HepG2 (cell line): ENCODE data around the gene RAMP1. TPM values are rescaled to one million over a fixed set of nuclear protein-coding genes. Genes with fewer than 3 reads are reported as not detected.

ENCODE experiments used
- DBP ChIP-seq: sonication (generic); formaldehyde crosslinking; IDR thresholded peaks from 2 replicates; pipeline ENCODE4 v1.4.0; 2020; ENCODE audit warnings: missing genetic modification reagents; ENCODE audit errors: not compliant biosample characterization
- DNMT3B ChIP-seq: conservative IDR thresholded peaks from 2 replicates; pipeline ENCODE4 v1.6.1; 2016; ENCODE audit warnings: missing biosample characterization, control low read depth
- MAZ ChIP-seq, 2 experiments: sonication (generic) in 1 of 2; formaldehyde crosslinking in 1 of 2; IDR thresholded peaks; 2 replicates each; pipeline versions ENCODE4 v1.5.0 to v1.6.1; 2012 to 2020; ENCODE audit warnings: low read depth in 2 of 2, mild to moderate bottlenecking in 2 of 2, borderline replicate concordance in 1 of 2, improper control_type of control experiment in 1 of 2, low read length in 1 of 2, missing genetic modification reagents in 1 of 2, moderate library complexity in 1 of 2
- MEF2D ChIP-seq: sonication (generic); formaldehyde crosslinking; IDR thresholded peaks from 2 replicates; pipeline ENCODE4 v1.5.1; 2020; ENCODE audit warnings: mild to moderate bottlenecking, missing genetic modification reagents
- THRA ChIP-seq: sonication (generic); formaldehyde crosslinking; IDR thresholded peaks from 2 replicates; pipeline ENCODE4 v1.4.0; 2020; ENCODE audit warnings: missing genetic modification reagents, borderline replicate concordance
- polyA plus RNA-seq, 8 experiments: library from polyadenylated mRNA; depleted of rRNA in 3 of 8; stranded (reverse) in 7 of 8; unstranded in 1 of 8; fragments of >200 nt; fragmentation: Illumina TruSeq in 4 of 8; extraction: Trizol in 4 of 8; gene quantifications; 2 replicates each; pipeline versions ENCODE4 v1.2.1 to v1.2.3, GENCODE V29; 2011 to 2016; ENCODE audit warnings: low read depth in 4 of 8, missing spikeins in 1 of 8, mixed read lengths in 1 of 8; ENCODE audit not compliant: insufficient read depth in 1 of 8
- total RNA-seq, 5 experiments: library from RNA; depleted of rRNA; stranded (reverse); fragments of >200 nt; fragmentation: Illumina TruSeq; extraction: Trizol; gene quantifications; 2 replicates each; pipeline ENCODE4 v1.2.3, GENCODE V29; 2016; ENCODE audit warnings: low read depth in 1 of 5
- TF ChIP-seq, protein P1 (sequence below), 2 experiments: fragments of 450-650 bp in 1 of 2; sonication (generic) in 1 of 2; formaldehyde crosslinking in 1 of 2; IDR thresholded peaks; 2 replicates each; pipeline versions ENCODE4 v1.6.1 to v1.8.0; 2016 to 2022; ENCODE audit warnings: antibody characterized with exemption in 1 of 2, mild to moderate bottlenecking in 1 of 2, missing genetic modification reagents in 1 of 2
- TF ChIP-seq, protein P2 (sequence below): sonication (generic); formaldehyde crosslinking; IDR thresholded peaks from 2 replicates; pipeline ENCODE4 v1.4.0; 2020; ENCODE audit warnings: missing genetic modification reagents, mild to moderate bottlenecking, borderline replicate concordance
- TF ChIP-seq, protein P3 (sequence below): sonication (generic); formaldehyde crosslinking; IDR thresholded peaks from 2 replicates; pipeline ENCODE4 v1.8.1; 2023; ENCODE audit warnings: mild to moderate bottlenecking, missing genetic modification reagents

Gene RAMP1
- total and polyA plus RNA-seq, 2 of the 13 experiments (the other 11 are each of a cell fraction or from before 2014, with no cell fraction given): 0.29 to 0.61 TPM

DNA sequence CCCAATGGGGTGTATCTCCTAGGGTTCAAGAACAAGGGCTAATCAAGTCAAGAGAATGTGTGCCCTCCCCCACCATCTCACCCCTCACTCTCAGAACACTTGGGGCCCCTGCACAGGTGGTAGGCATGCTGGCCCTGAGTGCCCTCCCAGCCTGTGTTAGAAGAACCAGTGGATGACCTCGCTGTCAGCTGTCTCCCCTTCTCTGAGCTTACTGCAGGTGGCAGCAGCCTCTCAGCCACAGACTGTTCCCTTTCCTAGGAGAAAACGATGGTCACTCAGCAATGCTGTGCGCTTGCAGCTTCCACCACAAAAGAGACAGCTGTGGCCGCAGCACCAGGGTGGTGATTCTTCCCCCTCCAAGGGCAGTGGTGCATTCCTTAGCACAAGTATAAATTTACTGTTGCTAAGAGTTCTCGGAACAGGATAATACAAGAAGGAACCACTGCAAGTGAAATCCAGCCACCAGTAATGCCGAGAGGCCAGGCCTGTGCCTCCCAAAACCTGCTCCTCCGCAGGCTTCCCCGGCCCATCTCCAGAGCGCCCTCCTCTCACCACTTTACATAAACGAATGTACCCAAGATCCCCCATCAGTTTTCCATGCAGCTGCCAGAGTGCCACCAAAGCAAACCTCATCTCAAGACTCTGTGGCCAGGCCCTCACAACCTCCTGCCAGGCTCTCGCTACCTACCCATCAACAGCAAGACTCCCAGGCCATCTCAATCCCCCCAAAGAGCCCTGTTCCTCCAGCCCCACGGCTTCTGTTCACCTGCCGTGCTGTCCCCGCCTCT, 935 bp upstream of the RAMP1 start (continued):
- TF ChIP-seq MAZ (IDR thresholded peaks at IDR 0.05; ENCODE audit: borderline replicate concordance, low read depth, low read length): no peak
- TF ChIP-seq MAZ (CRISPR knock-in tag; IDR thresholded peaks at IDR 0.05; ENCODE audit: low read depth): peak; percentile 60; the same call in 1 of the 2 replicates
- TF ChIP-seq, protein P1, sequence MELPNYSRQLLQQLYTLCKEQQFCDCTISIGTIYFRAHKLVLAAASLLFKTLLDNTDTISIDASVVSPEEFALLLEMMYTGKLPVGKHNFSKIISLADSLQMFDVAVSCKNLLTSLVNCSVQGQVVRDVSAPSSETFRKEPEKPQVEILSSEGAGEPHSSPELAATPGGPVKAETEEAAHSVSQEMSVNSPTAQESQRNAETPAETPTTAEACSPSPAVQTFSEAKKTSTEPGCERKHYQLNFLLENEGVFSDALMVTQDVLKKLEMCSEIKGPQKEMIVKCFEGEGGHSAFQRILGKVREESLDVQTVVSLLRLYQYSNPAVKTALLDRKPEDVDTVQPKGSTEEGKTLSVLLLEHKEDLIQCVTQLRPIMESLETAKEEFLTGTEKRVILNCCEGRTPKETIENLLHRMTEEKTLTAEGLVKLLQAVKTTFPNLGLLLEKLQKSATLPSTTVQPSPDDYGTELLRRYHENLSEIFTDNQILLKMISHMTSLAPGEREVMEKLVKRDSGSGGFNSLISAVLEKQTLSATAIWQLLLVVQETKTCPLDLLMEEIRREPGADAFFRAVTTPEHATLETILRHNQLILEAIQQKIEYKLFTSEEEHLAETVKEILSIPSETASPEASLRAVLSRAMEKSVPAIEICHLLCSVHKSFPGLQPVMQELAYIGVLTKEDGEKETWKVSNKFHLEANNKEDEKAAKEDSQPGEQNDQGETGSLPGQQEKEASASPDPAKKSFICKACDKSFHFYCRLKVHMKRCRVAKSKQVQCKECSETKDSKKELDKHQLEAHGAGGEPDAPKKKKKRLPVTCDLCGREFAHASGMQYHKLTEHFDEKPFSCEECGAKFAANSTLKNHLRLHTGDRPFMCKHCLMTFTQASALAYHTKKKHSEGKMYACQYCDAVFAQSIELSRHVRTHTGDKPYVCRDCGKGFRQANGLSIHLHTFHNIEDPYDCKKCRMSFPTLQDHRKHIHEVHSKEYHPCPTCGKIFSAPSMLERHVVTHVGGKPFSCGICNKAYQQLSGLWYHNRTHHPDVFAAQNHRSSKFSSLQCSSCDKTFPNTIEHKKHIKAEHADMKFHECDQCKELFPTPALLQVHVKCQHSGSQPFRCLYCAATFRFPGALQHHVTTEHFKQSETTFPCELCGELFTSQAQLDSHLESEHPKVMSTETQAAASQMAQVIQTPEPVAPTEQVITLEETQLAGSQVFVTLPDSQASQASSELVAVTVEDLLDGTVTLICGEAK (IDR thresholded peaks at IDR 0.05): no peak
- TF ChIP-seq, protein P1 (CRISPR knock-in tag; IDR thresholded peaks at IDR 0.05): peak; percentile 37; the same call in 1 of the 2 replicates
- TF ChIP-seq, protein P2, sequence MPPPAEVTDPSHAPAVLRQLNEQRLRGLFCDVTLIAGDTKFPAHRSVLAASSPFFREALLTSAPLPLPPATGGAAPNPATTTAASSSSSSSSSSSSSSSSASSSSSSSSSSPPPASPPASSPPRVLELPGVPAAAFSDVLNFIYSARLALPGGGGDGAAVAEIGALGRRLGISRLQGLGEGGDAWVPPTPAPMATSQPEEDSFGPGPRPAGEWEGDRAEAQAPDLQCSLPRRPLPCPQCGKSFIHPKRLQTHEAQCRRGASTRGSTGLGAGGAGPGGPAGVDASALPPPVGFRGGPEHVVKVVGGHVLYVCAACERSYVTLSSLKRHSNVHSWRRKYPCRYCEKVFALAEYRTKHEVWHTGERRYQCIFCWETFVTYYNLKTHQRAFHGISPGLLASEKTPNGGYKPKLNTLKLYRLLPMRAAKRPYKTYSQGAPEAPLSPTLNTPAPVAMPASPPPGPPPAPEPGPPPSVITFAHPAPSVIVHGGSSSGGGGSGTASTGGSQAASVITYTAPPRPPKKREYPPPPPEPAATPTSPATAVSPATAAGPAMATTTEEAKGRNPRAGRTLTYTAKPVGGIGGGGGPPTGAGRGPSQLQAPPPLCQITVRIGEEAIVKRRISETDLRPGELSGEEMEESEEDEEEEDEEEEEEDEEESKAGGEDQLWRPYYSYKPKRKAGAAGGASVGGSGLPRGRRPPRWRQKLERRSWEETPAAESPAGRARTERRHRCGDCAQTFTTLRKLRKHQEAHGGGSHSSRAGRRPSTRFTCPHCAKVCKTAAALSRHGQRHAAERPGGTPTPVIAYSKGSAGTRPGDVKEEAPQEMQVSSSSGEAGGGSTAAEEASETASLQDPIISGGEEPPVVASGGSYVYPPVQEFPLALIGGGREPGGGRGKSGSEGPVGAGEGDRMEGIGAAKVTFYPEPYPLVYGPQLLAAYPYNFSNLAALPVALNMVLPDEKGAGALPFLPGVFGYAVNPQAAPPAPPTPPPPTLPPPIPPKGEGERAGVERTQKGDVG (CRISPR knock-in tag): 0 out of 2 replicates have a peak, but pooled peaks have one; percentile 55
- TF ChIP-seq, protein P3, sequence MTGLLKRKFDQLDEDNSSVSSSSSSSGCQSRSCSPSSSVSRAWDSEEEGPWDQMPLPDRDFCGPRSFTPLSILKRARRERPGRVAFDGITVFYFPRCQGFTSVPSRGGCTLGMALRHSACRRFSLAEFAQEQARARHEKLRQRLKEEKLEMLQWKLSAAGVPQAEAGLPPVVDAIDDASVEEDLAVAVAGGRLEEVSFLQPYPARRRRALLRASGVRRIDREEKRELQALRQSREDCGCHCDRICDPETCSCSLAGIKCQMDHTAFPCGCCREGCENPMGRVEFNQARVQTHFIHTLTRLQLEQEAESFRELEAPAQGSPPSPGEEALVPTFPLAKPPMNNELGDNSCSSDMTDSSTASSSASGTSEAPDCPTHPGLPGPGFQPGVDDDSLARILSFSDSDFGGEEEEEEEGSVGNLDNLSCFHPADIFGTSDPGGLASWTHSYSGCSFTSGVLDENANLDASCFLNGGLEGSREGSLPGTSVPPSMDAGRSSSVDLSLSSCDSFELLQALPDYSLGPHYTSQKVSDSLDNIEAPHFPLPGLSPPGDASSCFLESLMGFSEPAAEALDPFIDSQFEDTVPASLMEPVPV: no peak
- no peak for TF ChIP-seq DBP (CRISPR knock-in tag)
- TF ChIP-seq MEF2D (CRISPR knock-in tag): peak; percentile 61
- peak; percentile 49 for TF ChIP-seq THRA (CRISPR knock-in tag)
- no peak for TF ChIP-seq DNMT3B (CRISPR knock-in tag)
